A549 treated with CpdA at 1 μM for 4 hours (cell line): ENCODE results near the gene TMEM131L. TPM values are rescaled to one million over a fixed set of nuclear protein-coding genes. Genes with fewer than 3 reads are reported as not detected.

Source experiments
- total RNA-seq: library from RNA; stranded (reverse); fragments of 200-300 nt; extraction: Qiagen RNA extraction; gene quantifications from 5 replicates; pipeline ENCODE4 v1.2.3, GENCODE V29; 2022; ENCODE audit warnings: low read depth

TMEM131L gene, protein sequence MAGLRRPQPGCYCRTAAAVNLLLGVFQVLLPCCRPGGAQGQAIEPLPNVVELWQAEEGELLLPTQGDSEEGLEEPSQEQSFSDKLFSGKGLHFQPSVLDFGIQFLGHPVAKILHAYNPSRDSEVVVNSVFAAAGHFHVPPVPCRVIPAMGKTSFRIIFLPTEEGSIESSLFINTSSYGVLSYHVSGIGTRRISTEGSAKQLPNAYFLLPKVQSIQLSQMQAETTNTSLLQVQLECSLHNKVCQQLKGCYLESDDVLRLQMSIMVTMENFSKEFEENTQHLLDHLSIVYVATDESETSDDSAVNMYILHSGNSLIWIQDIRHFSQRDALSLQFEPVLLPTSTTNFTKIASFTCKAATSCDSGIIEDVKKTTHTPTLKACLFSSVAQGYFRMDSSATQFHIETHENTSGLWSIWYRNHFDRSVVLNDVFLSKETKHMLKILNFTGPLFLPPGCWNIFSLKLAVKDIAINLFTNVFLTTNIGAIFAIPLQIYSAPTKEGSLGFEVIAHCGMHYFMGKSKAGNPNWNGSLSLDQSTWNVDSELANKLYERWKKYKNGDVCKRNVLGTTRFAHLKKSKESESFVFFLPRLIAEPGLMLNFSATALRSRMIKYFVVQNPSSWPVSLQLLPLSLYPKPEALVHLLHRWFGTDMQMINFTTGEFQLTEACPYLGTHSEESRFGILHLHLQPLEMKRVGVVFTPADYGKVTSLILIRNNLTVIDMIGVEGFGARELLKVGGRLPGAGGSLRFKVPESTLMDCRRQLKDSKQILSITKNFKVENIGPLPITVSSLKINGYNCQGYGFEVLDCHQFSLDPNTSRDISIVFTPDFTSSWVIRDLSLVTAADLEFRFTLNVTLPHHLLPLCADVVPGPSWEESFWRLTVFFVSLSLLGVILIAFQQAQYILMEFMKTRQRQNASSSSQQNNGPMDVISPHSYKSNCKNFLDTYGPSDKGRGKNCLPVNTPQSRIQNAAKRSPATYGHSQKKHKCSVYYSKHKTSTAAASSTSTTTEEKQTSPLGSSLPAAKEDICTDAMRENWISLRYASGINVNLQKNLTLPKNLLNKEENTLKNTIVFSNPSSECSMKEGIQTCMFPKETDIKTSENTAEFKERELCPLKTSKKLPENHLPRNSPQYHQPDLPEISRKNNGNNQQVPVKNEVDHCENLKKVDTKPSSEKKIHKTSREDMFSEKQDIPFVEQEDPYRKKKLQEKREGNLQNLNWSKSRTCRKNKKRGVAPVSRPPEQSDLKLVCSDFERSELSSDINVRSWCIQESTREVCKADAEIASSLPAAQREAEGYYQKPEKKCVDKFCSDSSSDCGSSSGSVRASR (N-terminal part only)
- 3.7 to 5.9 TPM (median 5.2 TPM) in 5 replicates for total RNA-seq

DNA sequence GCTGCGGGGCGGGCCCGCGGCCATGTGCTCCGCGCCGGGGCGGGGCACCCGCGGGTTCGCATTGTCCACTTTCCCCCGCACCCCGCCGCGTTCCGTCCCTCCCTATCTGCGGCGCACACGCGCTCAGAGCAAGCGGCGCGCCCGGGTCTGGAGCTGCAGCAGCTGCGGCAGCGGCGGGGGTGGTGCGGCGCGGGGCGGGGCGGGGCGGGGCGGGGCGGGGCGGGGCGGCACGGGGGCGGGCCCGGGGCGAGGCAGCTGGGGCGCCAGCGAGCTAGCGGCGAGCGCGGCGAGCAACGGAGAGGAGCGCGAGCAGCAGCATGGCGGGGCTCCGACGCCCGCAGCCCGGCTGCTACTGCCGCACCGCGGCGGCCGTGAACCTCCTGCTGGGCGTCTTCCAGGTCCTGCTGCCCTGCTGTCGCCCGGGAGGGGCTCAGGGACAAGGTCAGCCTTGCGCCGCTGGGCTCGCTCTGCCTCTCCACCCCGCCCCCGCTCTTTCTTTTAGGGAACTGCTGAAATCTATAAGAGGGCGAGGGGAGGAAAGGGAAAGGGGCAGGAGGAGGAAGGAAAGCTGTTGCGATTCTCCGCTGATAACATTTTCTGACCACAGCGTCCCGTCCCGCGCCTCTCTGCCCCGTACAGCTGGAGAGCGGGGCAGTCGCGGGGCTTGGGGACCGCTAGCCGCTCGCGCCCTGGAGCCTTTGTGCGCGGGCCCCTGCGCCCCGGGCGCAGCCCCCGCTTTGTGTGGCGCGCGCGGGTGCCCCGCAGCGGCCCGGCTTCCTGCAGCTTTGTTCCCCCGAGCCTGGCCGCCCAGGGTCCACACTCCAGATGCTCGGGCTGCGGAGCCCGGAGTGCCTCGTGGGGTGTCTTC, at the start of gene TMEM131L:
TMEM131L (plus strand) TSS at position 280 of the 868 bp plus-strand sequence; CDS start at position 318, 38 bp downstream.

DNA sequence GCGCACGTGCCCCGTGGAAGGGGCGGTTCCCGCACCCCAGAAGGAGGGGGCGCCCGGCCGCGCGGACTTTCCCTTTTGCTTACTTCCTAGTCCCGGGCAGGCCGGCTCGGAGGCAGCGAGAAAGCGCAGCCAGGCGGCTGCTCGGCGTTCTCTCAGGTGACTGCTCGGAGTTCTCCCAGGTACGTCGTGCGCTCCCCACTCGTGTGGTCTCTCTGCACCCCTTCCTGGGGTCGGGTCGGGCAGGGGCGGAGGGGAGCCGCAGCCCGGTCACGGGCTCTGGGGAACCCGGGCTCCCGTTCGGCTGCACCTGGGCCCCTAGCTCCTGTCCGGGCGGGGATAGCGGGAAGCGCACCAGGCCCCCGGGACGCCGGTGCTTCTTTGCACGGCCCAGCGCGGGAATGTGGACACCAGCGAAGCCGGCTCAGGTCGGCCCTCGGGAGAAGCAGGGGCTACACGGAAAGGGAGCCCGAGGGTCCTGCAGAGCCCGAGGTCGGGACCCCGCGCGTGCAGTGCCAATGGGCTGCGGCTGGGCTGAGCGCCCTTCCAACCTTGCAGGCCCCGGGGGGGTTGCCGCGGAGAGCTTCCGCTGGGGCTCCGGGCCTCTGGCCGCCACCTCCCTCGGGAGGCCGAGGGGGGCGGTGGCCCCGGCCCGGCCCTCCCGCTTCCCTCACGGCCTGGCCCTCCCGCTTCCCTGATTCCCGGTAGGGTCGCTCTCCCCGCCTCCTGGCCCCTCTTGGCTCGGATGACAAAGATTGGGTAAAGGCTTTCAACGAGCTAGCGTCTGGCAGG, 218.2 kb downstream of the TMEM131L start, which contains the start of gene TLR2:
TLR2 (plus strand) TSS at position 99 of the 789 bp plus-strand sequence. CDS start 18,628 bp downstream, outside the sequence.

Other genes starting within 250 kb of the TMEM131L start
- gene MND1, start 121.7 kb upstream of the TMEM131L start, total RNA-seq: 12.3 to 16.2 TPM (median 13.8 TPM) in 5 replicates
- gene TLR2, start 217.9 kb downstream of the TMEM131L start, total RNA-seq: 0.12 to 0.18 TPM (median 0.14 TPM) in 4 of 5 replicates, not detected in the other